Stimulated activated naive CD8-positive, alpha-beta T cell treated with anti-CD3 and anti-CD28 coated beads, Interleukin-15, amount 100 ng/mL, for 72 hours (primary cell): ENCODE data around the gene WNK1.
"Not testable (repeated sequence)": the region's sequence is repeated elsewhere in the genome, so short reads cannot be mapped to it uniquely, and the experiment has no call there.

Experiments used
- ATAC-seq: fragments of 150-1000 bp; cut with Tn5 transposase; 2 replicates; pipeline ENCODE4 v1.10.0; 2021; ENCODE audit warnings: mild to moderate bottlenecking, moderate library complexity
- DNase-seq, 2 donors: peaks; one replicate each; pipeline ENCODE4 v3.0.0; 2021 to 2022
- H3K27ac Mint-ChIP-seq, 2 donors: one replicate each; pipeline ENCODE4 v1.8.0; 2022; ENCODE audit warnings: mild to moderate bottlenecking in 2 of 2, mixed read lengths in 2 of 2, moderate library complexity in 2 of 2
- H3K27me3 Mint-ChIP-seq: one replicate; pipeline ENCODE4 v1.8.0; 2022; ENCODE audit warnings: mixed read lengths
- H3K4me1 Mint-ChIP-seq: one replicate; pipeline ENCODE4 v1.8.0; 2022; ENCODE audit warnings: mild to moderate bottlenecking, mixed read lengths
- H3K4me3 Mint-ChIP-seq, 2 donors: one replicate each; pipeline ENCODE4 v1.8.0; 2022; ENCODE audit warnings: mild to moderate bottlenecking in 2 of 2, mixed read lengths in 2 of 2, moderate library complexity in 1 of 2
- H3K9me3 Mint-ChIP-seq, 2 donors: one replicate each; pipeline ENCODE4 v1.8.0; 2022; ENCODE audit warnings: mixed read lengths in 2 of 2

WNK1 gene

DNA sequence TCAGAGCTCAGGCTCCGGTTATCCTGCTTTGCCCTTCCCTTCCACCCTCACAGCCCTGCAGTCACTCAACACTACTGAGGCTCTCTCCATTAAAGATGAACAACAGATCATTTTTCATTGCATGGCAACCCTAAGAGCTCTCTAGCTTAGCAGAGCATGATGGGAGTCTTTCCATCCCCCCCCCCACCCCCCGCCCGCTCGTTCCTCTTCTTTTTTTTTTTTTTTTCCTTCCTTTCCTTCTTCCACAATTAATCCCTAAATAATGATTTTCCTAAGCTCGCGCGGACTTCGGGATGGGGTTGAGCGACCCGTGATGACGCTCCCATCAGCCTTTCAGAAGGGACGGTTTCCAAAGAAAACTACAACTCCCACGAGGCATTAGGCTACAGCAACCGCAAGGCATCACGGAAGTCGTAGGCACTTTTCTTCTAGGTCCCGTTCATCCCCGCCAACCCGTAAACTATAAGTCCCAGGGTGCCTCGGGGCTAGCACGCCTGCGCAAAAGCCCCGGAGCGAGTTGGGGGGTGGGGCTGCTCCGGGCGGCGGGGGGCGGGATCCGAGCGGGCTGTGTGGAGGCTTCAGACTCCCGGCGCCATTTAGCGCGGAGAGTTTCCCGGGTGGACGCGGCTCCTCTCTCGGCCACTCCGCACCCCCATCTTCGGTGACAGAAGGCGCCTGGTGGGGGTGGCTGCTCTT is at the start of gene WNK1:
TSS of gene WNK1 (plus strand) at position 581 of the 696 bp plus-strand sequence. CDS start 987 bp downstream, outside the sequence.
- peak; percentile 76 for ATAC-seq

DNA sequence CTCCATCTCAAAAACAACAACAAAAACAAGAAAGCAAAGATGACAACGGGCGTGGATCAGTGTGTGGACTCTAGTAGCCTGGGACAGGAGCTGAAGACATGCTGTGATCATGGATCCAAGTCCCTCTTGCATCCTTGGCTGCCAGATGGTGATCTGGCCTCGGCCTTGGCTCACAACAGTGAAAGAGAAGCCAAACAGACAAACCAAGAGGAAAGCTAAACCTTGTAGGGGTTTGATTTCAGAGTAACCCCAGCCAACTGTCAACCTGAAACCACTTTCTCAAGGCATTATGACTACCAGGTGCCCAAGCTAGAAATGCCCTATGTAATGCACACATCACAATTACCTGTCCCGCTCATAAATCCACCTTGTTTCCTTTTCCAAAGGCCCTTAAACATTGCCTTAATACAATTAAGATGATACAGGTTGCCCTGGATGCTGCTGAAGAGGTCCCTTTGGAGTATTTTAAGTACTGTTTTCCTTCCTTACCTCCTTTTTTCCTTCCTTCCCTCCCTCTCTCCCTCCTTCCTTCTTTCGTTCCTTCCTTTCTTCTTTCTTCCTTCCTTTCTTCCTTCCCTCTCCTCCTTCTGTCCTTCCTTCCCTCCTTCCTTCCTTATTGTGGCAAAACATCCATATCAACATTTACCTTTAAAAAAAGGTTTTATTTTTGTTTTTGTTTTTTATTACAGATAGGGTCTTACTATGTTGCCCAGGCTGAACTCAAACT is 47.7 kb upstream of the WNK1 start:
- DNase-seq (no peak), ATAC-seq (no peak)
- H3K27ac Mint-ChIP-seq, result no peak overlapping the region
- peaks cover 0 to 7% of the 10 kb centered on the region in 2 donors for H3K9me3 Mint-ChIP-seq
- H3K27me3 Mint-ChIP-seq, result no peaks in the 10 kb centered on the region
- no peak overlapping the region for H3K4me3 Mint-ChIP-seq
- peaks cover 9% of the 10 kb centered on the region for H3K4me1 Mint-ChIP-seq

More for the DNA sequence above, at the start of gene WNK1:
- Mint-ChIP-seq H3K4me3 (peak within 1 kb of the TSS; percentile 98 to 99), H3K27me3 (no peaks in the 10 kb centered on the region), H3K27ac (peak within 1 kb of the TSS; percentile 96 to 99), H3K4me1 (peaks cover 25% of the 10 kb centered on the region), H3K9me3 (no peaks in the 10 kb centered on the region)
- DNase-seq, result peak; percentile 96 to 97

DNA sequence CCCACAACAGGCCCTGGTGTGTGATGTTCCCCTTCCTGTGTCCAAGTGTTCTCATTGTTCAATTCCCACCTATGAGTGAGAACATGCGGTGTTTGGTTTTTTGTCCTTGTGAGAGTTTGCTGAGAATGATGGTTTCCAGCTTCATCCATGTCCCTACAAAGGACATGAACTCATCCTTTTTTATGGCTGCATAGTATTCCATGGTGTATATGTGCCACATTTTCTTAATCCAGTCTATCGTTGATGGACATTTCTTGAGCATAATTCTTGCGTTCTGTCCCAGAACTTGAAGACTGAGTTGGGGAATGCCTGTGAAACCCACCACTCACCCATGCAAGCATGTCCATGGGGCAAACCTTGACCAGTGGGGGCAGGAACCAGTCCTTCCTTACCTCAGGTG is 44.3 kb upstream of the WNK1 start:
- not testable (repeated sequence) for H3K27me3 Mint-ChIP-seq, H3K4me3 Mint-ChIP-seq, DNase-seq, H3K9me3 Mint-ChIP-seq, ATAC-seq
- Mint-ChIP-seq H3K4me1 (peaks cover 20% of the 10 kb centered on the region), H3K27ac (peak overlapping the region in 1 of 2 donors; percentile 19)

DNA sequence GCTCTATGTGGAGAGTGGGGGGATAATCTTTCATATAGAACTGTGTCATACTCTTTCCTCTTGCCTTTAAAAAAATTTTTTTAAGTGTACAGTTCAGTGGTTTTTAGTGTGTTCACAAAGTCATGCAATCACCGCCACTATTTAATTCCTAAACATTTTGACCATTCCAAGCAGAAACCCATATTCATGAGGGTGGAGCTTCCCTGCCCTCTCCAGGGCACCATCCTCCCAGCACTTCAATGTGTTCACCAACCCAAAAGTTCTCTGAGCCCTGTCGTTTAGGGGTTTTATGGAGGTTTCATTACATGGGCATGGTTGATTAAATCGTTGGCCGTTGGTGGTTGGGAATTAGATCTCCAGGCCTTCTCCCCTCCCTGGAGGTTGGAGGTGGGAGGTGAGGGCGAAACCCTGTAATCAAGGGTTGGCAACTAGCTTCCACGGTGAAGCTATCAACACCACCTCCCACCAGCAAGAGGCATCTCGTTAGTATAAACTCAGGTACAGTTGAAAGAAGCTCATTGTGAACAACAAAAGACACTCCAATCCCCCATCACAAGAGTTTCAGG is 42.8 kb upstream of the WNK1 start:
- no peaks in the 10 kb centered on the region for H3K9me3 Mint-ChIP-seq
- DNase-seq (no peak), ATAC-seq (no peak)
- H3K27ac Mint-ChIP-seq, result no peak overlapping the region
- peaks cover 32% of the 10 kb centered on the region for H3K4me1 Mint-ChIP-seq
- no peak overlapping the region for H3K4me3 Mint-ChIP-seq
- no peaks in the 10 kb centered on the region for H3K27me3 Mint-ChIP-seq

DNA sequence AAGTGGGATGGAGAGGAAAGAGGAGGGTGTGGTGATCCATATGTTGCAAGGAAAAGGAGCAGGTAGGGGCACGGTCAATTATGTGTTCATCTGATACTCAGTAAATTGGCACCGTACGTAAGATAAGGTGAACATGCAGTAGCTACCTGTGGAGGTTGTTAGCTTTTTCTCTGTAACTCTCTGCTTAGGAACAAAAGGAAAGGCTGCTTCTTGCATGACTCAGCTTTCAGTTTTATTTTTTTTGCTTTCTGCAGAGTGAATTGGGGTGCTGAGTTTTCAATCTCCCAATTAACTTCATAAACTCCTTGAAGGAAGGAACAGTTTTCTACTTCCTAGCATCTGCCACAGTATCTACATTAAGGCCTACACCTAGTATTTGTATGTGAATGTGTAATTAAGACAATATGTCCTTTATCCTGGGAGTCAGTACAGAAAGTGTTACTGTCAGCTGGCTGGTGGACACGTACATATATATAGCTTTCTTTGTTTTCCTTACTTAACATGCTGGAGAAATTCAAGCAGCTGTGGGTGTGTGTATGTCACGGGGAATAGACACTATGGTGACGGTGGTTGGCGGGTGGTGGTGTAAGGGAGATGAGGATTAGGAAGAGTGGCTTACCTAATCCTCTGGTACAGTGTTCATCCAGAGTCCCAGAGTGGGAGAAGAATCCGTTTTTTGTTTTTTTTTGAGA is 40.1 kb upstream of the WNK1 start:
- no peaks in the 10 kb centered on the region for H3K27me3 Mint-ChIP-seq
- H3K4me3 Mint-ChIP-seq, result no peak overlapping the region
- ATAC-seq (no peak), DNase-seq (no peak)
- H3K9me3 Mint-ChIP-seq, result no peaks in the 10 kb centered on the region
- peaks cover 51% of the 10 kb centered on the region for H3K4me1 Mint-ChIP-seq
- H3K27ac Mint-ChIP-seq, result peak overlapping the region; percentile 36 to 45

DNA sequence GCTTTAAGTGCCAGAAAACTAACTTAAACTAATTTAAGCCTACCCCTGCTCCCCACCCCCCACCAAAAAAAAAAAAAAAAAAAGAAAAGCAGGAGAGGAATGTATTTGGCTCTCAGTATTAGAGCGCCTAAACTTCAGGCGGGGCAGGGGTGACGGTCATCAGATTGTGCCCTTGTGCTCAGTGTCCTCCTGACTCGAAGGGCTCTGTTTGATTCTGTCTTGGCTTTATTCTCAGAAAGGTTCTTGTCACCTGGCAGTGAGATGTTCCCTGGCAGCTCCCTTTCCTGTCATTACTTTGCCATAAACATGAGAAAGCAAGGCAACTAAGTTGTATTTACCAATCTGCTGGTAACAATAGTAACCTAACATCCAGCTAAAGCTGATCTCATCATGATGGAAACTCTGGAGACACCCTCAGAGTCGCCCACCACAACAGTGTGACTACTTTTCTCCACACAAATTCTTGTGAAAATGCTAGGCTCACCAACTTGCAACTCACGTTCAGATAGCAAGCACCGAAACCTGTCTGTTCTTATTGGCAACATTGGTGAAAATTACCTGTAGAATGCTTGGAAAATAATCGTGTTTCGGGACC is 39.0 kb upstream of the WNK1 start:
- H3K4me1 Mint-ChIP-seq, result peaks cover 53% of the 10 kb centered on the region
- no peaks in the 10 kb centered on the region for H3K27me3 Mint-ChIP-seq
- peak overlapping the region; percentile 55 to 88 for H3K27ac Mint-ChIP-seq
- no peaks in the 10 kb centered on the region for H3K9me3 Mint-ChIP-seq
- H3K4me3 Mint-ChIP-seq, result peak overlapping the region in 1 of 2 donors; percentile 30
- peak in 1 of 2 donors; percentile 43 for DNase-seq
- ATAC-seq, result peak; percentile 87

DNA sequence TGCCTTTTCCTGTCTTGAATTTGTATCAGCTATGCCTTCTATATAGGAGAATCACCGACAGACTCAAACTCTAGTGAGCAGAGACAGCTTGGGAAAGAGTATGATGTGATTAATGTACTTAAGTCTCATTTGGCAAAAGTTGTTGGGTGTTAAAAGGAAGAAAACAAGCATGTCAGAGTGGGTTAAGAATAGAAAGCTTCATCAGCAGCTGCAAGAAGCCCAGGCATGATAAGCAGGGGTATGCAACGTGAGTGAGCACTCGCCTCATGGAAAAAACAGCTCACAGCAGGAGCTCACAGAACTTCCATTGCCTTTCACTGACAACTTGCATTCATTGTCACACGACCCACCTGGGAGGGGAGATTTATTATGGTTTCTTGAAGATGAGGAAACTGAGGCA is 35.9 kb upstream of the WNK1 start:
- H3K9me3 Mint-ChIP-seq, result peaks cover 0 to 4% of the 10 kb centered on the region in 2 donors
- ATAC-seq, result peak; percentile 61
- peak in 1 of 2 donors; percentile 32 for DNase-seq
- H3K4me1 Mint-ChIP-seq, result peaks cover 79% of the 10 kb centered on the region
- H3K27ac Mint-ChIP-seq, result no peak overlapping the region
- H3K4me3 Mint-ChIP-seq, result peak overlapping the region in 1 of 2 donors; percentile 3
- no peaks in the 10 kb centered on the region for H3K27me3 Mint-ChIP-seq

DNA sequence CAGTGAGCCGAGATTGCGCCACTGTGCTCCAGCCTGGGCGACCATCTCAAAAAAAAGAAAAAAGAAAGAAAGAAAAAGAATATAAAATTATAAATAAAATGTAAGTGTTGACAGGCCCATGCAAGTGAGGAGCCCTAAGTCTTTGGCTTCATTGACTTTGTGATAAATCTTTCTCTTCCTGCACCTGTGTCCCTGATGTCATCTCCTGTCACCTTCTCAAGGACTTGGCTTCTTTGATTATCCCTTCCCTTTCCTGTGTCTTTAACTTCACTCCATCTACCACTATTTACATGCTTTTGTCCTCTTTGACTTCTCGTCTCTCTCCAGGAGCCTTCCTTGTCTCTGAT is 33.6 kb upstream of the WNK1 start:
- peaks cover 0 to 4% of the 10 kb centered on the region in 2 donors for H3K9me3 Mint-ChIP-seq
- no peaks in the 10 kb centered on the region for H3K27me3 Mint-ChIP-seq
- peak overlapping the region; percentile 1 to 3 for H3K4me3 Mint-ChIP-seq
- H3K27ac Mint-ChIP-seq, result peak overlapping the region; percentile 21 to 28
- ATAC-seq, result no peak
- peaks cover 80% of the 10 kb centered on the region for H3K4me1 Mint-ChIP-seq
- no peak for DNase-seq

DNA sequence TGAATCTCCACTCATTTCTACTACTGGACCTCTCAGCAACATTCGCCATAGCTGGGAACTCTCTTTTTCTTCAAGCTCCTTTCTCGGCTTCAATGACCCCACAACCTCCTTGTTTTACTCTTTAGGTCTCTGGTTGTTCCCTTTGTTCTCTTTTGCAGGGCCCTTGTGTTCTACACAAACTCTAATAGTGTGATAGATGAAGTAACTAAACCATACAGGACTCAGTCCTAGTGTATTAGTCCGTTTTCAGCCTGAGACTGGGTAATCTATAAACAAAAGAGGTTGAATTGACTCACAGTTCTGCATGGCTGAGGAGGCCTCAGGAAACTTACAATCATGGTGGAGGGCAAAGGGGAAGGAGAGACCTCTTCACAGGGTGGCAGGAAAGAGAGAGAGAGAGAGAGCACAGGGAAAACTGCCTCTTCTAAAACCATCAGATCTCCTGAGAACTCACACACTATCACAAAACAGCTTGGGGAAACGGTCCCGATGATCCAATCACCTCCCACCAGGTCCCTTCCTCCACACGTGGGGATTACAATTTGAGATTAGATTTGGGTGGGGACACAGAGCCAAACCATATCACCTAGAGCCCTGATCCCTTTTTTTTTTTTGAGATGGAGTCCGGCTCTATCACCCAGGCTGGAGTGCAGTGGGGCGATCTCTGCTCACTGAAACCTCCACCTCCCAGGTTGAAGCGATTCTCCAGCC is 32.0 kb upstream of the WNK1 start:
- H3K27me3 Mint-ChIP-seq, result no peaks in the 10 kb centered on the region
- no peak for ATAC-seq
- H3K4me3 Mint-ChIP-seq, result peak overlapping the region; percentile 4 to 38
- peaks cover 88% of the 10 kb centered on the region for H3K4me1 Mint-ChIP-seq
- H3K9me3 Mint-ChIP-seq, result peaks cover 0 to 4% of the 10 kb centered on the region in 2 donors
- H3K27ac Mint-ChIP-seq, result peak overlapping the region; percentile 5 to 73
- DNase-seq, result no peak

DNA sequence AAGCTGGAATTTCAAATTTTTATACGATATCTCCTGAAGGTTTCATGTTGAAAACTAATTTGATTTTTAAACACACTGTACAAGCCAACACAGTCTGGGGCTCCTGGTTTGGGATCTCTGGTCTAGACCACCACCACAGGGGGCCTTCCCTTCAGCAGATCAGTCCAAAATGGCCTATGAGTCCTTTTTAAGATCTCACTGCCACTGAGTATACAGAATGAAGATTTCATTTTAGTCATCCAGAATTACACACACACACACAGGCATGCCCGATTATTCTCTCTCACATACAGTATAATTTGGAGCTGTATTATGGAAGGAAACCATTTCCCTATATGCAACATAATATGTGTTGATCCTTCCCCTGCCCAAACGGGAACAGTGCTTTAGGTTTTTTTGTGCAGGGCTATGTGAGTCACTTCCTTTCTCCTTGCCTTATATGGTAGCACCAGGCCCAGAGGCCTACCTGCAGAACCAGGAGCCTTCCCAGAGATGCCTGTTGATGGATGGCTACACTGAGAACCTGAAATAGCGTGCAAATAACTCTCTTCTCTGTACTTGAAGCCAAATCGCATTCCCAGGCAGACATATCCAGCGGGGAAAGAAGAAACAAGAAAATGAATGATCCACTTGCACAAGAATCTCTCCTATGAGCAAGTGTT is 28.1 kb upstream of the WNK1 start:
- DNase-seq (peak in 1 of 2 donors; percentile 25), ATAC-seq (peak; percentile 84)
- Mint-ChIP-seq H3K27me3 (no peaks in the 10 kb centered on the region), H3K4me3 (peak overlapping the region; percentile 57 to 76), H3K4me1 (peaks cover 93% of the 10 kb centered on the region), H3K9me3 (peaks cover 0 to 4% of the 10 kb centered on the region in 2 donors), H3K27ac (peak overlapping the region; percentile 86 to 94)

DNA sequence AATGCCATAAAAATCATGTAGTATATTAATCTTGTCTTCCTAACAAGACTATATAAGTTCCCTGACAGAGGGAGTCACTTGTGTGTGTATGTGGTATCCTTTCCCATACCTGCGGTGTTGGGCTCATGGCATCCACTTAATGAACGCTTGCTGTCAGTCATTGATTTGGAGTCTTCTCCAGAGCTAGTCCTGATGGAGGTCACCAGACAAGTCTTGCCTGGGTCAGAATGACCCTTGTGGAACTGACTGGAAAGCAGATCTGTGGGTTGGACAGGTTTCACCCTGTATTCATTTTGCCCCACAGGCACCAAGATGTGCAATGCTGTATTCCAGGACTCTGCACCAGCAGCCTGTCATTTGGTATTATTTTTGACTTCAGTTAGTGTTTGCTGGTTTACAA is 27.3 kb upstream of the WNK1 start:
- DNase-seq, result no peak
- ATAC-seq, result no peak
- H3K27ac Mint-ChIP-seq, result no peak overlapping the region
- H3K27me3 Mint-ChIP-seq, result no peaks in the 10 kb centered on the region
- H3K4me3 Mint-ChIP-seq, result no peak overlapping the region
- peaks cover 90% of the 10 kb centered on the region for H3K4me1 Mint-ChIP-seq
- peaks cover 1 to 4% of the 10 kb centered on the region in 2 donors for H3K9me3 Mint-ChIP-seq

DNA sequence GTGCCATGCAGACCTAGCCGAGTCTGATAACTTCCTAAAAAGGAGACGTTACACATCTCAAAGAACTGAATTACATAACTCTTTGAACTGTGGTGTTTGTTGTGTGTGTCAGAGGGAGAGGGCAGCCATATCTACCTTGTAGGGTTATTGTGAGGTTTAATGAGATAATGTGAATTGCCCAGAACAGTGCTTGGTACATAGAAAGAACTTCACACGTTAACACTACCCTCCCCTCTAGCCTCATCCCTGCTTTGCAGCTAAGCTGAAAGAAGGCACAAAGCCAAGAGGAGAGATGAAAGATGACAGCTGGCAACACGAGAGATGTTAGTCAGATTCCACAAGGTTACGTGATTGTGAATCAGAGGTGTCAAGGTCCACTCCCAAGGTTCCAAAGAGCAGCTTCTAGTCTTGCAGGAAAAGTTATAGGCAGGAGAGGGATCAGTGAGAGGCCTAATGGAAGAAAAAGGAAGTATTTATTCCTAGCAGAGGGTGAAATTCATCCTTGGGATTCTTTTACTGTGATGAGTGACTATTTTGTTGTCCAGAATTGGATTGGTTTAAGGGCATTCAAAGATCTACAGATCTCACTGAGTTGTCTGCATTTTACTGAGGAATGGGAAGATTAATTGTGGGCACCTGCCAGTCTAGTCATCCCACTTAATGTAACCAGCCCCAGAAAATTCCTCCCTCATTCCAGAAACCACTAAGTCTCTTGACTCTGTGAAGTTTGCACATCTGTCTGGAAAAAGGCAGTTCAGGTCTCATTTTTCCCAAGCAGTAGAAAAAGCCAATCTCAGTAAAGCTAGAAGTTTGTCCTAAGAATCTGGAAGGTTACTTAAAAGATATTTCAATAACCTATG is 25.9 kb upstream of the WNK1 start:
- peaks cover 79% of the 10 kb centered on the region for H3K4me1 Mint-ChIP-seq
- ATAC-seq (peak; percentile 22), DNase-seq (no peak)
- H3K27me3 Mint-ChIP-seq, result no peaks in the 10 kb centered on the region
- H3K4me3 Mint-ChIP-seq, result peak overlapping the region in 1 of 2 donors; percentile 28
- peak overlapping the region; percentile 21 to 82 for H3K27ac Mint-ChIP-seq
- peaks cover 9 to 16% of the 10 kb centered on the region in 2 donors for H3K9me3 Mint-ChIP-seq

DNA sequence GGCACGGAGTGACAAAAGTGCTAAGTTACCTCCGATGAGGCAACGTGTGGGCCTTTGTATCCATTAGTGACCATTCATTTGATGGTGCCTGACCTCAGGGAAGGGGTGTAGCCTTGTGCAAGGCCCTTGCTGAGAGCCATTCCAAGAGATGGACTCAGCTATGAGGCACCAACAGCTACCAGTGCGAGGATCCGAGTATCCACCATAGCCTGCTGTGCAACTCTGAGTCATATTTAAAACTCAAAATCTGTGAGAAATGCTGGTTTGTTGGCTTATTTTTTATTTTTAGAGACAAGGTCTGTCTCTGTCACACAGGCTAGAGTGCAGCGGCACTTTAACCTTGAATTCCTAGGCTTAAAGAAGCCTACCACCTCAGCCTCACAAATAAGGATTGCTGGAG is 25.1 kb upstream of the WNK1 start:
- H3K4me3 Mint-ChIP-seq, result no peak overlapping the region
- DNase-seq (no peak), ATAC-seq (no peak)
- H3K27me3 Mint-ChIP-seq, result no peaks in the 10 kb centered on the region
- H3K4me1 Mint-ChIP-seq, result peaks cover 73% of the 10 kb centered on the region
- peaks cover 9 to 18% of the 10 kb centered on the region in 2 donors for H3K9me3 Mint-ChIP-seq
- no peak overlapping the region for H3K27ac Mint-ChIP-seq
